HL-60 (cell line): ENCODE data around the gene HLA-F.

Experiments used
- DNase-seq, 2 experiments: peaks; one replicate each; pipeline ENCODE4 v3.0.0-alpha.2; 2010 to 2020; ENCODE audit warnings: low read depth in 1 of 2, low spot score in 1 of 2
- H3K27ac ChIP-seq: fragments of 250-450 bp; sonication (Bioruptor Pico); replicated peaks from 2 replicates; pipeline ENCODE4 v1.5.1; 2020; ENCODE audit warnings: mild to moderate bottlenecking, moderate library complexity
- H3K27me3 ChIP-seq: fragments of 250-450 bp; sonication (Bioruptor Pico); 2 replicates; pipeline ENCODE4 v1.5.1; 2021; ENCODE audit warnings: mild to moderate bottlenecking, moderate library complexity; ENCODE audit not compliant: insufficient read depth, poor library complexity, severe bottlenecking
- H3K4me3 ChIP-seq: replicated peaks from 2 replicates; pipeline ENCODE4 v1.5.1; 2011; ENCODE audit warnings: mild to moderate bottlenecking, control low read depth, low read length; ENCODE audit not compliant: insufficient read depth
- GABPA ChIP-seq: IDR thresholded peaks from 2 replicates; pipeline ENCODE4 v1.6.1; 2012; ENCODE audit warnings: low read depth
- POLR2AphosphoS5 ChIP-seq: IDR thresholded peaks from 2 replicates; pipeline ENCODE4 v1.6.1; 2012; ENCODE audit warnings: low read depth
- SPI1 ChIP-seq: IDR thresholded peaks from 2 replicates; pipeline ENCODE4 v1.6.1; 2012; ENCODE audit warnings: low read depth, mild to moderate bottlenecking, borderline replicate concordance
- TF ChIP-seq, protein P1 (sequence below): IDR thresholded peaks from one replicate; pipeline ENCODE4 v1.5.1; 2011; ENCODE audit warnings: low read length, control low read depth, inconsistent platforms; ENCODE audit not compliant: insufficient read depth
- TF ChIP-seq, protein P2 (sequence below): IDR thresholded peaks from 2 replicates; pipeline ENCODE4 v1.6.1; 2012; ENCODE audit warnings: low read depth; ENCODE audit not compliant: insufficient replicate concordance

Gene HLA-F

DNA sequence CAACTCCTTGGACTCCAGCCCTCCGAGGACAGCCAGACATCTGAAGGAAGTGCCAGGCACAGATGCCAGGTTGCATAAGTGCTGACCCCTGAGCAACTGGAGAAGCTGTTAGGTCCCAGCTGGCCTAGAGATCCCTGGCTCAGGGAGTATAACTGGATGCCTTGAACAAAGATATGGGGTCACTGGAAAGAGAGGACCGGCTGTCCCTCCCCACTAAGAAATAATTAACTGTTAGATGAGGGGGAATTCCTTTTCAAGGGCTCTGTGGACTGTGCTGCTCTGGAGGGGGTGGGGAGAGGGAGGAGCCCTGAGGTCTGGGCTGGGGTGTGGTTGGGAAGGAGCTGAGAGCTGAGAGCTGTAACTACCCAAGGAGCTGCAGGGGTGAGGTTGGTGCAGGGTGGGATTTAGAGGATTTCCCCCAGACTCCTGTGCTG, 39.6 kb downstream of the HLA-F start:
- no peak overlapping the region for H3K27ac ChIP-seq
- no peak for DNase-seq
- no peak for TF ChIP-seq POLR2AphosphoS5
- no peak for TF ChIP-seq GABPA
- no peak for TF ChIP-seq SPI1
- TF ChIP-seq, protein P1, sequence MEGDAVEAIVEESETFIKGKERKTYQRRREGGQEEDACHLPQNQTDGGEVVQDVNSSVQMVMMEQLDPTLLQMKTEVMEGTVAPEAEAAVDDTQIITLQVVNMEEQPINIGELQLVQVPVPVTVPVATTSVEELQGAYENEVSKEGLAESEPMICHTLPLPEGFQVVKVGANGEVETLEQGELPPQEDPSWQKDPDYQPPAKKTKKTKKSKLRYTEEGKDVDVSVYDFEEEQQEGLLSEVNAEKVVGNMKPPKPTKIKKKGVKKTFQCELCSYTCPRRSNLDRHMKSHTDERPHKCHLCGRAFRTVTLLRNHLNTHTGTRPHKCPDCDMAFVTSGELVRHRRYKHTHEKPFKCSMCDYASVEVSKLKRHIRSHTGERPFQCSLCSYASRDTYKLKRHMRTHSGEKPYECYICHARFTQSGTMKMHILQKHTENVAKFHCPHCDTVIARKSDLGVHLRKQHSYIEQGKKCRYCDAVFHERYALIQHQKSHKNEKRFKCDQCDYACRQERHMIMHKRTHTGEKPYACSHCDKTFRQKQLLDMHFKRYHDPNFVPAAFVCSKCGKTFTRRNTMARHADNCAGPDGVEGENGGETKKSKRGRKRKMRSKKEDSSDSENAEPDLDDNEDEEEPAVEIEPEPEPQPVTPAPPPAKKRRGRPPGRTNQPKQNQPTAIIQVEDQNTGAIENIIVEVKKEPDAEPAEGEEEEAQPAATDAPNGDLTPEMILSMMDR: no peak
- TF ChIP-seq, protein P2, sequence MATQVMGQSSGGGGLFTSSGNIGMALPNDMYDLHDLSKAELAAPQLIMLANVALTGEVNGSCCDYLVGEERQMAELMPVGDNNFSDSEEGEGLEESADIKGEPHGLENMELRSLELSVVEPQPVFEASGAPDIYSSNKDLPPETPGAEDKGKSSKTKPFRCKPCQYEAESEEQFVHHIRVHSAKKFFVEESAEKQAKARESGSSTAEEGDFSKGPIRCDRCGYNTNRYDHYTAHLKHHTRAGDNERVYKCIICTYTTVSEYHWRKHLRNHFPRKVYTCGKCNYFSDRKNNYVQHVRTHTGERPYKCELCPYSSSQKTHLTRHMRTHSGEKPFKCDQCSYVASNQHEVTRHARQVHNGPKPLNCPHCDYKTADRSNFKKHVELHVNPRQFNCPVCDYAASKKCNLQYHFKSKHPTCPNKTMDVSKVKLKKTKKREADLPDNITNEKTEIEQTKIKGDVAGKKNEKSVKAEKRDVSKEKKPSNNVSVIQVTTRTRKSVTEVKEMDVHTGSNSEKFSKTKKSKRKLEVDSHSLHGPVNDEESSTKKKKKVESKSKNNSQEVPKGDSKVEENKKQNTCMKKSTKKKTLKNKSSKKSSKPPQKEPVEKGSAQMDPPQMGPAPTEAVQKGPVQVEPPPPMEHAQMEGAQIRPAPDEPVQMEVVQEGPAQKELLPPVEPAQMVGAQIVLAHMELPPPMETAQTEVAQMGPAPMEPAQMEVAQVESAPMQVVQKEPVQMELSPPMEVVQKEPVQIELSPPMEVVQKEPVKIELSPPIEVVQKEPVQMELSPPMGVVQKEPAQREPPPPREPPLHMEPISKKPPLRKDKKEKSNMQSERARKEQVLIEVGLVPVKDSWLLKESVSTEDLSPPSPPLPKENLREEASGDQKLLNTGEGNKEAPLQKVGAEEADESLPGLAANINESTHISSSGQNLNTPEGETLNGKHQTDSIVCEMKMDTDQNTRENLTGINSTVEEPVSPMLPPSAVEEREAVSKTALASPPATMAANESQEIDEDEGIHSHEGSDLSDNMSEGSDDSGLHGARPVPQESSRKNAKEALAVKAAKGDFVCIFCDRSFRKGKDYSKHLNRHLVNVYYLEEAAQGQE: no peak
- H3K27me3 ChIP-seq: no peaks in the 10 kb centered on the region
- no peak overlapping the region for H3K4me3 ChIP-seq

DNA sequence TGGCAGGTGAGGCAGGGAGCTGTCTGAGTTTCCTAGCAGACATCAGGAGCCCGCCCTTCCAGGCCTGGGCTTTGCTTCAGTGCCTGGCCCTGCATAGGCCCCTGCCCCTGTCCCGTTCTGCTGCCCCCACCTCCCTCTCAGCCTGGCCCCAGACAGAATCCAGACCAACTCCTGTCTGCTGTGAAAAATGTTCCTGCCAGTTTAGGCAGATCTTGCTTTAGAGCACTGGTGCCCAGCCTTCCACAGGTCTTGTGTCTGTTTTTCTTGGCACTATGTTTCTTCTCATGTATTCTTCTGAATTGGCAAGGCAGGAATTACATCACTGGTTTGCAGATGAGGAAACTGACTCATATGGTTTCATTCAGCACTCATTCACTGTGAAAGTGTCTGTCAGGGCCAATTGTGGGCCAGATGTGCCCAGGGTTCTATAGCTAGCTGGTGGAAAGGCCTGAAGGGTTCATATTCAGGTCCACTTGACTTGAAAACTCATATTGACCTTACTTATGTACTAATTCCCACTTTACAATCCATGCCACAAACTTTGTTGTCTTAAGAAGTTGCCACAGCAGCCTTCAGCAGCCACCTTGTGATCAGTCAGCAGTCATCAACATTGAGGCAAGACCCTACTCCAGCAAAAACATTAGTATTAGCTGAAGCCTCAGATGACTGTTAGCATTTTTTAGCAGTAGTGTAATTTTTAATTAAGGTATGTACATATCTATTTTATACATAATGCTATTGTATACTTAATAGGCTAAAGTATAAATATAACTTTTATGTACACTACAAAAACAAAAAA, 40.5 kb downstream of the HLA-F start:
- DNase-seq: no peak
- no peak for TF ChIP-seq GABPA
- TF ChIP-seq, protein P1: no peak
- no peak for TF ChIP-seq SPI1
- TF ChIP-seq, protein P2: no peak
- no peak for TF ChIP-seq POLR2AphosphoS5
- no peaks in the 10 kb centered on the region for H3K27me3 ChIP-seq
- no peak overlapping the region for H3K27ac ChIP-seq
- no peak overlapping the region for H3K4me3 ChIP-seq

DNA sequence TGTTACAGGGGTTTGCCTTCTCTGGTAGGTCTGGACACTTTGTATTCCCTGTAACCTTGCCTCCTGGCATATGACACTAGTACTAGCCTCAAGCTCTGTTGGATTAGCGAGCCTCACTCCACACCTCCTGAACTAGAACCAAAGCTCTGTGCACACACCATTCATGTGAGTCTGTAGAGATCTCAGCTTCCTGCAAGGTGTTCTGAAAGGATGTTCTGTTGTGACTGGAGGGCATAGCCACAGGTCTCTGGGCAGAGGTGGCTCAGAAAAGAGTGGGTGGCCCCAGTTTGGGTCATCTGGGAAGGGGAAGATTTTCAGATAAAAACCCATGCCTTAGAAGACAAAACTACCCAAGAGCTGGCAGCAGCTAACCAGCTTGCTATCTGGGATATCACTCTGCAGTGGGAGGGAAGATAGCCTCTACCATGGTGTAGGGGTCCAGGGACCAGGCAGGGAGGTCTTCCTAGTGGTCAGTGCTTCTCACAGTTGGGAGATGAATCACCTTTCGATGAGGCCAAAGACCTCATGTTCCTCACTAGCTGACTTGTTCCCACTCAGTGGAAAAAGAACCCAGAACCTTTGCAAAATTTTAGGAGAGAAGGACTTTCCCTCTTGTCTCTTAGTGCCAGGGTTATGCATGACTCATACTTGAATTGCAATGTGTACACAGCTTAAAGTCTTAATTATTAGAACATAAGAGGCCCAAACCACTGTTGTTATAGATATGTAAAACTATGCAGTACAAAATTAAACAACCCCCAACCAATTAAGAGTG, 41.4 kb downstream of the HLA-F start:
- Histone ChIP-seq H3K4me3 (no peak overlapping the region), H3K27ac (no peak overlapping the region), H3K27me3 (no peaks in the 10 kb centered on the region)
- TF ChIP-seq POLR2AphosphoS5 (no peak), GABPA (no peak), SPI1 (no peak)
- TF ChIP-seq, protein P1: no peak
- TF ChIP-seq, protein P2: no peak
- no peak for DNase-seq
